ENCODE data around the gene MIB2. TPM values are rescaled to one million over a fixed set of nuclear protein-coding genes. Genes with fewer than 3 reads are reported as not detected.

The MIB2 gene
- total and polyA plus RNA-seq, 2 experiments from 2014 or later, result 47.5 to 75.3 TPM

GRCh38 chr1:1619917-1620361 lies 4.6 kb downstream of the MIB2 start:
- no peak overlapping the region for H3K27ac ChIP-seq
- peaks cover 37% of the 10 kb centered on the region for H3K79me2 ChIP-seq
- no peak overlapping the region for H3K4me3 ChIP-seq
- H3K4me2 ChIP-seq, result no peak overlapping the region
- no peaks in the 10 kb centered on the region for H3K36me3 ChIP-seq (replicated peaks; ENCODE audit: insufficient read depth, low read depth)
- no peak overlapping the region for H2AFZ ChIP-seq
- H3K27me3 ChIP-seq, result no peaks in the 10 kb centered on the region
- H4K20me1 ChIP-seq (ENCODE audit: insufficient read depth, poor library complexity, severe bottlenecking), result peaks cover 8% of the 10 kb centered on the region
- no peak for TF ChIP-seq CTCF (IDR thresholded peaks at IDR 0.05; ENCODE audit: poor library complexity)
- DNase-seq (ENCODE audit: low spot score), result no peak
- H3K4me1 ChIP-seq (ENCODE audit: insufficient read depth), result peaks cover 9% of the 10 kb centered on the region
- H3K9me2 ChIP-seq (replicated peaks; ENCODE audit: insufficient read depth), result no peaks in the 10 kb centered on the region
- WGBS (ENCODE audit: low lambda C conversion rate, missing lambda C conversion rate), result 81% methylated on average over 14 of the region's 14 CpGs
- no peaks in the 10 kb centered on the region for H3K9me3 ChIP-seq (ENCODE audit: low read depth)

- peaks cover 36% of the 10 kb centered on the region for H3K79me2 ChIP-seq
- no peaks in the 10 kb centered on the region for H3K36me3 ChIP-seq (replicated peaks; ENCODE audit: insufficient read depth, low read depth)
- H4K20me1 ChIP-seq (ENCODE audit: insufficient read depth, poor library complexity, severe bottlenecking), result peaks cover 7% of the 10 kb centered on the region
- H3K4me1 ChIP-seq (ENCODE audit: insufficient read depth), result peaks cover 9% of the 10 kb centered on the region
- H3K9me2 ChIP-seq (replicated peaks; ENCODE audit: insufficient read depth), result no peaks in the 10 kb centered on the region
- H3K9me3 ChIP-seq (ENCODE audit: low read depth), result no peaks in the 10 kb centered on the region
- 95% methylated on average over 16 of the region's 16 CpGs for WGBS (ENCODE audit: low lambda C conversion rate, missing lambda C conversion rate)
- TF ChIP-seq EZH2phosphoT487 (IDR thresholded peaks at IDR 0.05; ENCODE audit: low read depth, severe bottlenecking, unreplicated experiment) (no peak), EZH2 (IDR thresholded peaks at IDR 0.05; ENCODE audit: borderline replicate concordance) (no peak), CTCF (IDR thresholded peaks at IDR 0.05; ENCODE audit: poor library complexity) (no peak)
- H3K4me3 ChIP-seq, result no peak overlapping the region
- no peaks in the 10 kb centered on the region for H3K27me3 ChIP-seq
- H2AFZ ChIP-seq, result no peak overlapping the region
- no peak overlapping the region for H3K27ac ChIP-seq
- no peak for DNase-seq (ENCODE audit: low spot score)
- no peak overlapping the region for H3K4me2 ChIP-seq
Measured at GRCh38 chr1:1620433-1621139, 5.3 kb downstream of the MIB2 start.

GRCh38 chr1:1621173-1622009 lies 6.1 kb downstream of the MIB2 start:
- TF ChIP-seq CTCF (IDR thresholded peaks at IDR 0.05; ENCODE audit: poor library complexity), result no peak
- TF ChIP-seq EZH2phosphoT487 (IDR thresholded peaks at IDR 0.05; ENCODE audit: low read depth, severe bottlenecking, unreplicated experiment), result no peak
- TF ChIP-seq EZH2 (IDR thresholded peaks at IDR 0.05; ENCODE audit: borderline replicate concordance), result no peak
- Histone ChIP-seq H3K4me1 (ENCODE audit: insufficient read depth) (peaks cover 9% of the 10 kb centered on the region), H4K20me1 (ENCODE audit: insufficient read depth, poor library complexity, severe bottlenecking) (peaks cover 7% of the 10 kb centered on the region), H3K79me2 (peaks cover 34% of the 10 kb centered on the region), H3K36me3 (replicated peaks; ENCODE audit: insufficient read depth, low read depth) (no peaks in the 10 kb centered on the region), H3K27ac (no peak overlapping the region), H3K4me3 (no peak overlapping the region), H3K4me2 (no peak overlapping the region), H3K9me3 (ENCODE audit: low read depth) (no peaks in the 10 kb centered on the region), H3K9me2 (replicated peaks; ENCODE audit: insufficient read depth) (no peaks in the 10 kb centered on the region), H3K27me3 (no peaks in the 10 kb centered on the region), H2AFZ (no peak overlapping the region)
- no peak for DNase-seq (ENCODE audit: low spot score)
- WGBS (ENCODE audit: low lambda C conversion rate, missing lambda C conversion rate), result 92% methylated on average over 27 of the region's 31 CpGs

All from hepatocyte (in vitro differentiated cells).